Erythroblast (primary cell): ENCODE data around the gene DPP10.
"Not testable (repeated sequence)": the region's sequence is repeated elsewhere in the genome, so short reads cannot be mapped to it uniquely, and the experiment has no call there.

Experiments used
- DNase-seq, 2 experiments: peaks; one replicate each; lab custom pipeline; 2025; lab: John Stamatoyannopoulos, UW
- GATA1 ChIP-seq: IDR thresholded peaks from 2 replicates; pipeline ENCODE4 v1.6.1; 2011; ENCODE audit warnings: low read depth, mild to moderate bottlenecking, control low read depth, low read length, moderate library complexity
- POLR2A ChIP-seq: IDR thresholded peaks from 2 replicates; pipeline ENCODE4 v1.6.1; 2011; ENCODE audit warnings: mild to moderate bottlenecking, low read length

The DPP10 gene

GRCh38 chr2:114925296-114926255, 483.1 kb downstream of the DPP10 start:
- DNase-seq: no peak
- TF ChIP-seq POLR2A (no peak), GATA1 (no peak)

GRCh38 chr2:114926303-114926702, 483.9 kb downstream of the DPP10 start:
- DNase-seq: no peak
- TF ChIP-seq POLR2A (no peak), GATA1 (no peak)

- TF ChIP-seq GATA1 (no peak), POLR2A (no peak)
- DNase-seq: no peak
Measured at GRCh38 chr2:114929225-114929624, 486.8 kb downstream of the DPP10 start.

- no peak for DNase-seq
- TF ChIP-seq GATA1: no peak
- no peak for TF ChIP-seq POLR2A
Measured at GRCh38 chr2:114933671-114934241, 491.3 kb downstream of the DPP10 start.

- TF ChIP-seq GATA1 (no peak), POLR2A (no peak)
Measured at GRCh38 chr2:114935031-114935430, 492.6 kb downstream of the DPP10 start.

GRCh38 chr2:114937366-114937930, 495.0 kb downstream of the DPP10 start:
- TF ChIP-seq GATA1 (no peak), POLR2A (no peak)
- no peak for DNase-seq

More at GRCh38 chr2:114935031-114935430, 492.6 kb downstream of the DPP10 start:
- DNase-seq: no peak

- TF ChIP-seq GATA1 (no peak), POLR2A (no peak)
- no peak for DNase-seq
Measured at GRCh38 chr2:114940785-114941458, 498.5 kb downstream of the DPP10 start.

- no peak for TF ChIP-seq GATA1
- TF ChIP-seq POLR2A: no peak
- no peak for DNase-seq
Measured at GRCh38 chr2:114949228-114949804, 506.9 kb downstream of the DPP10 start.

- DNase-seq: no peak
- TF ChIP-seq POLR2A: no peak
- TF ChIP-seq GATA1: no peak
Measured at GRCh38 chr2:114960389-114960788, 517.9 kb downstream of the DPP10 start.

GRCh38 chr2:114962532-114962931, 520.1 kb downstream of the DPP10 start:
- TF ChIP-seq GATA1 (no peak), POLR2A (no peak)
- no peak for DNase-seq

GRCh38 chr2:114968748-114969400, 526.4 kb downstream of the DPP10 start:
- DNase-seq: no peak
- TF ChIP-seq POLR2A: no peak
- no peak for TF ChIP-seq GATA1

- not testable (repeated sequence) for DNase-seq
Measured at GRCh38 chr2:115004321-115004720, 561.9 kb downstream of the DPP10 start.

GRCh38 chr2:115011721-115012120, 569.3 kb downstream of the DPP10 start:
- TF ChIP-seq POLR2A (no peak), GATA1 (no peak)
- no peak for DNase-seq

GRCh38 chr2:115022013-115022412, 579.6 kb downstream of the DPP10 start:
- not testable (repeated sequence) for DNase-seq
